Liver (tissue), 3 donors: ENCODE results near the gene IGDCC3.

Source experiments
- ATF3 ChIP-seq: IDR thresholded peaks from 2 replicates; pipeline ENCODE4 v1.6.1; 2016; ENCODE audit warnings: antibody characterized with exemption
- CTCF ChIP-seq: fragments of 150-350 bp; IDR thresholded peaks from 2 replicates; pipeline ENCODE4 v1.5.1; 2017; ENCODE audit warnings: improper control_type of control experiment, low read depth, low read length; ENCODE audit not compliant: missing input control
- EGR1 ChIP-seq, 2 donors: IDR thresholded peaks; 2 replicates each; pipeline ENCODE4 v1.6.1; 2016 to 2018; ENCODE audit warnings: antibody characterized with exemption in 2 of 2, low read depth in 2 of 2
- JUND ChIP-seq, 2 donors: IDR thresholded peaks; 2 replicates each; pipeline ENCODE4 v1.6.1; 2016; ENCODE audit warnings: antibody characterized with exemption in 2 of 2
- RAD21 ChIP-seq, 2 donors: IDR thresholded peaks; 2 replicates each; pipeline ENCODE4 v1.6.1; 2016; ENCODE audit warnings: antibody characterized with exemption in 2 of 2, mild to moderate bottlenecking in 2 of 2
- REST ChIP-seq: IDR thresholded peaks from 2 replicates; pipeline ENCODE4 v1.6.1; 2016; ENCODE audit warnings: antibody characterized with exemption, mild to moderate bottlenecking
- TAF1 ChIP-seq: conservative IDR thresholded peaks from 2 replicates; pipeline ENCODE4 v1.6.1; 2016; ENCODE audit warnings: antibody characterized with exemption, mild to moderate bottlenecking
- donor health status: healthy.
- donor health status: healthy.

GRCh38 chr15:65383456-65383855, 5.7 kb upstream of the IGDCC3 start:
- TF ChIP-seq ATF3 (no peak), CTCF (no peak), EGR1 (IDR thresholded peaks at IDR 0.05; ENCODE audit: low read depth in 2 of 2) (no peak), REST (no peak), TAF1 (no peak), JUND (IDR thresholded peaks at IDR 0.05) (no peak), RAD21 (IDR thresholded peaks at IDR 0.05) (no peak)
